GM18867 (cell line): Measurements from ENCODE around the gene DAO.
A peak's percentile ranks its signal among the peaks of the same experiment; 100 is the strongest.
"Not testable (repeated sequence)": the region's sequence is repeated elsewhere in the genome, so short reads cannot be mapped to it uniquely, and the experiment has no call there.

Source experiments
- ATAC-seq: cut with Tn5 transposase; IDR thresholded peaks from one replicate; pipeline ENCODE4 v1.9.1; 2021; ENCODE audit warnings: mild to moderate bottlenecking, moderate library complexity; ENCODE audit not compliant: unreplicated experiment

Gene DAO

DNA sequence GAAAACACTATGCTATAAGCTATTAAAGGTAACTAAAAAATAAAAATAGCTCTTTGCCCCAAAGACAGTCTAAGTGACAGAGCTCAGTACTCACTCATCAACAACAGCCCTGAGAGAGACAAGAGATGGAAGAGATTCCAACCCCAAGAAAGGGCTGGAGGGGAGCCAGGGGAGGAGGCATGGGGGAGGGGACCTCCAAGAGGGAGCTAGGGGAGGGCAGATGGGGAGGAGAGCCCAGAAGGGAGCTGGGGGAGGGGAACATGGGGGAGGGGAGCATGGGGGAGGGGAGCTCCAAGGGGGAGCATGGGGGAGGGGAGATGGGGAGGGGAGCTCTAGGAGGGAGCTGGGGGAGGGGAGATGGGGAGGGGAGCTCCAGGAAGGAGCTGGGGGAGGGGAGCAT lies 30.2 kb upstream of the DAO start:
- no peak for ATAC-seq

GRCh38 chr12:108850854-108851573 lies 28.9 kb upstream of the DAO start:
- no peak for ATAC-seq

DNA sequence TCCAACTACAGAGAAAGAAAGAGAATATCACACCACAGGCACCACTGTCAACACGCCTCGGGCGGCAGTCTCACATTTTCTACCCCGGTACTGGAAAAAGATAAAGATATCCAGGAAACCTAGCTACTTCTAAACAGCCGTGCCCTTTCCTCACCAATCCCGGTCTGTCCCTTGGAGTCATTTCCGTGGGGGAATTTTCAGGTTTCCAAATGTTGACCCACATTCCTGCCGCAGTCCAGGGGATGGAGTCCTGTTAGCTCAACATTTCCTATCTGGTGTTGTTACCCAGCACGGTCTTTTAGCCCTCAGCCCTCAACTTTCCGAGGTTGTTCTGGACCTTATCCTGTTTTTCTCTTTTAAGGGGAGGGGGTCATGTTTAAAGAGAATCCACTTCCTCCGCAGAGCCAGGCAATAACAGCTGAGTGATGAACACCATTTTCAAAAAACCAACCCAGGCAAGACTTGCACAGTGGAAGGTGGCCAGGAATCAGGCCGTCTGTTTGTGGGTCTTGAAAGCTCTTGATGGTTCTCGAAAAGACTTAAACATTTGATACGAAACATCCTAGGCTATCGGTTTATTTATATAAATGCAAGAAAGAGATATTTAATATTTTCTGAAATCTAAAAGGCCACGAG lies 27.1 kb upstream of the DAO start:
- no peak for ATAC-seq

DNA sequence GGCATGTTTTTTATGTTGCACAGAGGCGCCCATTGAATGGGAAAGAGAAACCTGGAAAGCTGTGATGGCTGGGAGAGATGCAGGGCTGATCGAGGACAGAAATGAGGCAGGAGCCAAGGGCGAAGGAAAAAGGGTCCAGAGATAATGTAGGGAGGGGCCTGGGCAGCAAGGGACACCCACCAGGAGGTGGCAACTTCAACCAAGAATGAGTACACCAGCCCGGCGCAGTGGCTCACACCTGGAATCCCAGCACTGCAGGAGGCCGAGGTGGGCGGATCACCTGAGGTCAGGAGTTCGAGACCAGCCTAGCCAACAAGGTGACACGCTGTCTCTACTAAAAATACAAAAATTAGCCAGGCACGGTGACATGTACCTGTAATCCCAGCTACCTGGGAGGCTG lies 26.5 kb upstream of the DAO start:
- ATAC-seq: no peak

DNA sequence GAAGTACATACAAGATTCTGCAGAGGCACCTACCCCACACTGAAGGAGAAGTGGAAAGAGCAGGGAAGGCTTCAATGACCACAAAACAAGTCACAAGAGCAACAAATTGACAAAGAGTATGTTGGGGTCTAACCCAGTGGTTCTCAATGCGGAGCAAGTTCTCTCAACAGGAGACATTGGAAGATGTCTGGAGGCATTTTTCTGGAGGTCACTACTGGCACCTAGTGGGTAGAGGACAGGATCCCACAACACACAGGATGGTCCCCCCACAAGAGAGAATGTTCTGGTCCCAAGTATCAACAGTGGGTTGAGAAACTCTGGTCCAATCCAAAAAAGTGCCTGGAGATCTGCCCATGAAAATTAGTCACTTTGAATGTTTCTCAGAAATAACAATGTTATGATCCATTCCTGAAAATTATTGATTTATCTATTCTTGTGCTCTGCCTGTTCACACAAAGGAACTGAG lies 25.9 kb upstream of the DAO start:
- no peak for ATAC-seq

DNA sequence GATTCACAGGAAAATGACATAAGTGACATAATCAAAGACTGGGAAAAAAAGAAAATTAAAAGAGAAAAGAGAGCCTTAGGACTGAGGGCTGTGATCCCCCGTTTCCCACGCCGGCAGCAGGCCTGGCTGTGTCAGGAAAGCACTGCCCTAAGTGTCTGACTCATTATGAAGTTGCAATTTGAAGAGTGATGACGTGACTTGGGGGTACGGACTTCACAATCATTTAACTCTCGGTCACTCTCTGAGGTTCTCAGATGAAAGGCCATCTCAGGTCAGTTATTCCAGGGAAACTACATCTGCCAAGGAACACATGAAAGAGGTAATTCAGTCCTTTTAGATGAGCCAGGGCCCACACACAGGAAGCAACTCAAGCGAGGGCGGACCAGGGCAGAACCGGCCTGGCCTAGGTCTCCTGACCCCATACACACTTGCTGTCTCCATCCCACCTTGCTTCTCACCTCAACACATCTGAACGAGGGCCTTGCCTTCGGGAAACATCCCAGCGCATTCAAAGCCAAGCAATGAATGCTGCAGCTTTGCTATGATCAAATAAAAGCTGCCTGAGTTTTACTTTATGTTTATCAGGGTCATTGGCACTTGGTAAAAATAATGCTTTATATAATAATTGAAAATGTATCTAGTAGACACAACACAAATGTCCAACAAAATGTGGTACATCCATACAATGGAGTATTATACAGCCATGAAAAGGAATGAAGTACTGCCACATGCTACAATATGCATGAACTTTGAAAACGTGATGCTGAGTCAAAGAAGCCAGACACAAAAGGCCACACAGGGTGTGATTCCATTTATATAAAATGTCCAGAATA lies 25.2 kb upstream of the DAO start:
- peak; percentile 23 for ATAC-seq

- no peak for ATAC-seq
Observed at GRCh38 chr12:108855284-108856169, 24.4 kb upstream of the DAO start.

DNA sequence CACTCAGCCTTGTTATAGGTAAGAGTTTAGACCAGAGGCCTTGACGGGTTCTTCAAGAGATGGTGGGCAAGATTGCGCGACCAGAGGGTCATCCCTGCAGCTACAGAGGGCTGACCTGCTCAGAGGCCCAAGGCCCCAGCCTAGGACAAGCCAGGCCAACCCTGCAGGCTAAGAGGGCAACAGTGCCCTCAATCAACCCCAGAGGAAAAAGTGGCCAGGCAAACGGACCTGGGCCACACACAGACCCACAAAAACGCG lies 23.8 kb upstream of the DAO start:
- ATAC-seq: no peak

DNA sequence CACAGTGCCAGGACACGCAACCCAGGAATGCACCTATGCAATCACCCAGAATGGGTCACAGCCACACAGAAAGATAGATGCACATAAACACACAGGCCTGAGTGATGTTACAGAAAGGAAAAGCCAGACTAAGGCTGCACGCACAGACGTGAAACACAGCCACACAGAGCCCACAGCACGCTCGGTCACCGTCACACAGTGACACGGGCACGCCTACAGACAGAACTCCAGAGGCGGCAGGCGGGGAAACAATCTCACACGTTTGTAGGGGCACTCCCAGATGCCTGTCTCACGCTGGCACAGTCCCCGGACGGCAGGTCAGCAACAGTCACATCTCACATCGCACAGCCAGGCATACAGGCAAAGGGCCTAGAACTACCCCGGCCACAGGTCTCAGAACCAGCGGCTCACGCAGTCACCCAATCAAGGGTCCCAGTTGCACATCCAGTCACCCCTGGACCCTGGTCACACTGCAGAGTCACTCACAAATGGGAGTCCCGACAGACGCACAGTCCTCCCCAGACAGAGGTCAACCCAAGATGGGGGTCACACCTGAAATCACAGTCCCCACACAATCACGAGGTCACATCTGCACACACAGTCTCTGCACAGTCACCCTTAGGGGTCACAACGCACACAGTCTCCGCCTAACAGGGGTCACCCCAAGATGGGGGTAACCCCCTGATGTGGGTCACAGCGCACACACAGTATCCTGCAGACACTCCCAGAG lies 23.3 kb upstream of the DAO start:
- peak; percentile 26 for ATAC-seq

GRCh38 chr12:108857158-108857407 lies 22.8 kb upstream of the DAO start:
- ATAC-seq: no peak

GRCh38 chr12:108858311-108859074 lies 21.4 kb upstream of the DAO start:
- no peak for ATAC-seq

GRCh38 chr12:108859141-108859922 lies 20.6 kb upstream of the DAO start:
- ATAC-seq: not testable (repeated sequence)

DNA sequence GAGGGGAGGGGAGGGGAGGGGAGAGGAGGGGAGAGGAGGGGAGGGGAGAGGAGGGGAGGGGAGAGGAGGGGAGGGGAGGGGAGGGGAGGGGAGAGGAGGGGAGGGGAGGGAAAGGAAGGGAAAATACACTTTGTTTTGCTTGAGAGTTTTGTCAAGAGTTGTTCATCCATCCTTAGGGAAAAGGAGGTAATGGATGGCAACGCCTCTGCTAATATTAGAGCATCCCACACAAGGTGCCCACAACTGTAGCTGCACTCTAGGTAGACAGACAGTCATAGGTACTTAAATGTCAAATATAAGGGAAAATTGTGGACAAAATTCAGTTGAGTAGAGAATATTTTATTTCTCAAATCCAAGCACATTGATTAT lies 20.0 kb upstream of the DAO start:
- ATAC-seq: no peak

GRCh38 chr12:108860443-108860842 lies 19.4 kb upstream of the DAO start:
- no peak for ATAC-seq

DNA sequence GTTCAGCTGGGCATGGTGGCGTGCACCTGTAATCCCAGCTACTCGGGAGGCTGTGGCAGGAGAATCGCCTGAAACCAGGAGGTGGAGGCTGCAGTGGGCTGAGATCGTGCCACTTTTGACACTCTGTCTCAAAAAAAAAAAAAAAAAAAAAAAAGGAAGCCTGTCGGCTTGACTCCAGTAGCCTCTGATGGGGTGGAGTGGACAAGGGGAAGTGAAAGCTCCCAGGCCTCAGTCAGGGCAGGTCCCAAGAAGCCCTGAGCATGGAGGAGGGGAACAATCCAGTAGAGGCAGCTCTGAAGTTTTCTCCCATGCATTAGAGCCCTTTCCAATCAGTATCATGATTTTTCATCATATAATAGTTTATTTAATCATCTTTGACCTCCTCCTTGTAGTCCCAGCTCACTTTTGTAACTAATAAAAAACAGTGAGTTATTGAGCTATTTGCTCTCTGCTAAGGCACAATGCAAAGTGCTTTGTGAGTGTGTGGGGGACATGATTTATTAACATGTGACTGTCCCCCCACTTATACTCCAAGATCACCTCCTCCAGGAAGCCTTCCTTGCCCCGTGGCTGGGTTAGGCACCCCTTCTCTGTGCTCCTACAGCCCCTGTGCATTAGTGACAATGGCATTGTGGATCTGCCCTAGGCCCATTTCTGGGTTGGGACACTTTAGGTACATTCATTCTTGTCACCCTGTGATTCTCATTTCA lies 17.9 kb upstream of the DAO start:
- no peak for ATAC-seq

DNA sequence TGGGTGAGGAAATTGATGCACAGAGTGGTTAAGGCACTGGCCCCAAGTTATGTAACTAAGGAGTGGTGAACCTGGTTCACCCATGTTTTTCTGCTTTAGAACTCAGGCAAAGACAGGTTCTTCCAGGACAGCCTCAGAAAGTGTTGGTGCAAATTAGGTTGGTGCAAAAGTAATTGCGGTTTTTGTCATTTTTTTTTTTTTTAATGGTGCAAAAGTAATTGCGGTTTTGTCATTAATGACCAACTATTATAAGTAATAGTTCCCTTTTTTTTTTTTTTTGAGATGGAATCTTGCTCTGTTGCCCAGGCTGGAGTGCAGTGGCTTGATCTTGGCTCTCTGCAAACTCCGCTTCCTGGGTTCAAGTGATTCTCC lies 17.3 kb upstream of the DAO start:
- no peak for ATAC-seq

GRCh38 chr12:108865169-108865568 lies 14.7 kb upstream of the DAO start:
- ATAC-seq: no peak

DNA sequence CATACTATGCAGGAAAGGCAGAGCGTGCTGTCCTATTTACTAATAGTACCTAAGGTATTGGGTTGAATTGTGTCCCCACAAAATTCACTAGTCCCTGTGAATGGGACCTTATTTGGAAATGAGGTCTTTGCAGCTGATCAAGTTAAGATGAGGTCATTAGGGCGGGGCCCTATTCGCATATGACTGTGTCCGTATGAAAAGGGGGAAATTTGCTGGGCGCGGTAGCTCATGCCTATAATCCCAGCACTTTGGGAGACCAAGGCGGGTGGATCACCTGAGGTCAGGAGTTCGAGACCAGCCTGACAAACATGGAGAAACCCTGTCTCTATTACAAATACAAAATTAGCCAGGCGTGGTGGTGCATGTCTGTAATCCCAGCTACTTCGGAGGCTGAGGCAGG lies 13.8 kb upstream of the DAO start:
- not testable (repeated sequence) for ATAC-seq

DNA sequence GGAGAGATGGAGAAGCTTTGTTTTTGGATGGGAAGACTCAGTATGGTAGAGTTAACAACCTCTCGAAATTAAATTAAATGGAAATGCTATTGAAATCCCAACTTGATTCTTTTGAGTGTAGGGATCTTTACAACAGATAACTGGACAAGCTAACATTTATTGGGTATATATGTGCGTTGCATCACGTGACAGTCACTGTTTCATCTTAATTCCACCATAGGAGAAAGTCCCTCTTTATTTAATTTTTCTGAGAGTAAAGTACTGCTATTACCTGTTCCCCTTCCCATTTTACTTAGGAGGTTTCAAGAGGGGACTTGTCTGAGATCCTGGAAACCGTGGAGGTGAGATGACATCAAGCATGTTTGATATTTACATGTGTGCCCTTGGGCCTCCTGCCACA lies 11.1 kb upstream of the DAO start:
- no peak for ATAC-seq
